ENCODE measurements around the gene CEP41.

GRCh38 chr7:130356121-130356875, 84.5 kb downstream of the CEP41 start:
- TF ChIP-seq, protein P1, sequence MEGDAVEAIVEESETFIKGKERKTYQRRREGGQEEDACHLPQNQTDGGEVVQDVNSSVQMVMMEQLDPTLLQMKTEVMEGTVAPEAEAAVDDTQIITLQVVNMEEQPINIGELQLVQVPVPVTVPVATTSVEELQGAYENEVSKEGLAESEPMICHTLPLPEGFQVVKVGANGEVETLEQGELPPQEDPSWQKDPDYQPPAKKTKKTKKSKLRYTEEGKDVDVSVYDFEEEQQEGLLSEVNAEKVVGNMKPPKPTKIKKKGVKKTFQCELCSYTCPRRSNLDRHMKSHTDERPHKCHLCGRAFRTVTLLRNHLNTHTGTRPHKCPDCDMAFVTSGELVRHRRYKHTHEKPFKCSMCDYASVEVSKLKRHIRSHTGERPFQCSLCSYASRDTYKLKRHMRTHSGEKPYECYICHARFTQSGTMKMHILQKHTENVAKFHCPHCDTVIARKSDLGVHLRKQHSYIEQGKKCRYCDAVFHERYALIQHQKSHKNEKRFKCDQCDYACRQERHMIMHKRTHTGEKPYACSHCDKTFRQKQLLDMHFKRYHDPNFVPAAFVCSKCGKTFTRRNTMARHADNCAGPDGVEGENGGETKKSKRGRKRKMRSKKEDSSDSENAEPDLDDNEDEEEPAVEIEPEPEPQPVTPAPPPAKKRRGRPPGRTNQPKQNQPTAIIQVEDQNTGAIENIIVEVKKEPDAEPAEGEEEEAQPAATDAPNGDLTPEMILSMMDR (IDR thresholded peaks at IDR 0.05): no peak
- no peak for TF ChIP-seq POLR2A (IDR thresholded peaks at IDR 0.05)
